HG03095 (cell line): ENCODE results near the gene GALNT2.

ENCODE experiments used
- ATAC-seq: cut with Tn5 transposase; IDR thresholded peaks from one replicate; pipeline ENCODE4 v1.9.1; 2021; ENCODE audit warnings: moderate library complexity; ENCODE audit not compliant: unreplicated experiment

GALNT2 gene

GRCh38 chr1:230226007-230226800 lies 159.2 kb downstream of the GALNT2 start:
- no peak for ATAC-seq

GRCh38 chr1:230226814-230227213 lies 159.8 kb downstream of the GALNT2 start:
- ATAC-seq: no peak

- ATAC-seq: no peak
Measured at GRCh38 chr1:230228236-230228897, 161.3 kb downstream of the GALNT2 start.

- ATAC-seq: no peak
Measured at GRCh38 chr1:230230273-230230672, 163.2 kb downstream of the GALNT2 start.

- ATAC-seq: no peak
Measured at GRCh38 chr1:230230948-230231773, 164.1 kb downstream of the GALNT2 start.

GRCh38 chr1:230231774-230232145 lies 164.7 kb downstream of the GALNT2 start:
- no peak for ATAC-seq

- ATAC-seq: no peak
Measured at GRCh38 chr1:230232371-230232771, 165.3 kb downstream of the GALNT2 start.

- no peak for ATAC-seq
Measured at GRCh38 chr1:230233786-230234185, 166.7 kb downstream of the GALNT2 start.

GRCh38 chr1:230235876-230236275 lies 168.8 kb downstream of the GALNT2 start:
- ATAC-seq: no peak

- ATAC-seq: no peak
Measured at GRCh38 chr1:230236301-230237008, 169.4 kb downstream of the GALNT2 start.

- ATAC-seq: no peak
Measured at GRCh38 chr1:230237009-230237370, 170.0 kb downstream of the GALNT2 start.

- ATAC-seq: no peak
Measured at GRCh38 chr1:230237805-230238204, 170.8 kb downstream of the GALNT2 start.

GRCh38 chr1:230240446-230241086 lies 173.5 kb downstream of the GALNT2 start:
- no peak for ATAC-seq

GRCh38 chr1:230242326-230242725 lies 175.3 kb downstream of the GALNT2 start:
- ATAC-seq: no peak

- ATAC-seq: no peak
Measured at GRCh38 chr1:230243146-230243545, 176.1 kb downstream of the GALNT2 start.

- ATAC-seq: no peak
Measured at GRCh38 chr1:230243583-230244353, 176.7 kb downstream of the GALNT2 start.

GRCh38 chr1:230246551-230246950 lies 179.5 kb downstream of the GALNT2 start:
- ATAC-seq: no peak

- no peak for ATAC-seq
Measured at GRCh38 chr1:230248016-230248888, 181.2 kb downstream of the GALNT2 start.

- no peak for ATAC-seq
Measured at GRCh38 chr1:230248889-230249270, 181.8 kb downstream of the GALNT2 start.
